IPS-18c (cell line): ENCODE data around the gene TRIM17.

Experiments
- H3K4me3 ChIP-seq: 2 replicates; pipeline ENCODE4 v1.7.0; 2013; ENCODE audit warnings: low read depth, mild to moderate bottlenecking, low read length, moderate library complexity; ENCODE audit not compliant: insufficient read depth
- H3K9me3 ChIP-seq: one replicate; pipeline ENCODE4 v1.6.1; 2013; ENCODE audit warnings: mild to moderate bottlenecking, low read length, moderate library complexity; ENCODE audit not compliant: control insufficient read depth, insufficient read depth

The TRIM17 gene

DNA sequence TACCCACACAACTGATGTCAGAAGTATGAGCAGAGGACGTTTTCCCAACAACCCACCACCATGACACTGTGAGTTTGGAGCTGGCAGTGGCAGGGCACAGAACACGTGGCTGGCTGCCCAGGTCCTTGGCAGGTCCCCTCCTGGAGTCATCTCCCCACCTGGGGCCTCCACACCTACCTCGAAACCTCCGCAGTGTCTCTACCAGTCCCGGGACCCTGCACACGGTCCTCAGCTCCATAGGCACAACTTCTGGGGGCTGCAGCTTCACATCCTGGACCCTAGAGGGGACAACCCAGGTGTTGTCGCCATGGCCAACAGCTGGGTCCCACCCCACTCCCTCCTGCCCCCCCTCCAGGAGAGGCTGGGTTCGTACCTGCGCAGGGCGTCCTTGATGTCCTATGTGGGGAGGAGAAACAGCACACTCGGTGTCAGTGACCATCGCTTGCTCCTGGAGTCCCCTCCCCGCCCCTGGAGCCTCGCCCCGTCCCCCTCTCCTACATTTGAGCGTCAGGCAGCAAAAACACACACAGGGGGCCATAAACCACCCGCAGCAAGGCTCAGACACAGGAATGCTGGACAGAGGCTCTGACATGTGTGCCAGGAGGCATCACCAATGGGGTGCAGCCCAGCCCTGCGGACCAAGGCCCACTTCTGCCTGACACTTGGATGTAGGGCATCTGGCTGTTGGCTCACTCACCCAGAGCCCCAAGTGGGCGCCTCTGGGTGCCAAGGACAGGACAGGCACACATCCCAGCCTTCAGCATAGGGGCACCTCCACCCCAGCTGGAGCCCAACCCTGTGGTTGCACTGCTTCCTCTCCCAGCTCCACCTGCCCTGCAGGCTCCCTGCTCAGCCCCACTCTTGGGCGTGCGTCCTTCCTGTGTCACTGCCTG lies 19.6 kb downstream of the TRIM17 start:
- peaks cover 2% of the 10 kb centered on the region for H3K9me3 ChIP-seq
- no peak overlapping the region for H3K4me3 ChIP-seq

DNA sequence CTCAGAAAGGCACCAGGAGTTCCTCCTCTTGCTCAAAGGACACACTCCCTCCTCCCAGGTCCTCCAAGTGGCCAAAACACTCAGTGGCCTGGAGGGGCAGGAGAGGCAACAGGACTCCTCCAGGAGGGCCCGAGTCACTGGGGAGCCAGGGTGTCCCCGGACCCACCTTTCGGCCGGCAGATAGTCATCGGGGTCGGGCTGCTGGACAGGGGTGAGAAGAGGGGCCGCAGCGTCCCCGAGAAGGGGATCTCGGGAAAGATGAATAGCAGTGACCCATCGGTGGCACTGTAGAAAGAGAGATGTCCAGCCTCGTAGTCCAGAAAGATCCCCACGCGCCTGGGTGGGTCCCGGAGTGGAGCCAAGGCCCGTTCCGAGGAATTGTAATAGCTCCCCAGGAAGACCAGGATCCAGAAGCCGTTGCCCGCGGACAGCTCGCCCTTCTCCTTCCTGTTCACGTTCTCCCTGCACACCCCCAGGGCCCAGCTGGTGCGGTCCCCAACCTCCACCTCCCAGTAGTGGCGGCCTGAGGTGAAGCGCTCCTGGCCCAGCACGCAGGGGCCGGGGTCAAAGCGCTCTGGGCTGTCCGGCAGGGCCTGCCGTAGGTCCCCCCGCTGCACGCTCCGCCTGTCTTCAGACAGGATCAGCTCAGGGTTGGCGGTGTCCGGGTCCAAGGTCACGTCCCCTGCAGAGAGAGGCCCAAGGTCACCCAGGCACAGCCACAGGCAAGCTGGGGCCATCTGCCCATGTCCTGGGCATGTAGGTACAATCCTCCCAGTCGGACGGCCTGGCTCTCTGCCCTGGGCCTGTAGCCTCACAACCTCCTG lies 21.9 kb downstream of the TRIM17 start:
- peaks cover 2% of the 10 kb centered on the region for H3K9me3 ChIP-seq
- no peak overlapping the region for H3K4me3 ChIP-seq

DNA sequence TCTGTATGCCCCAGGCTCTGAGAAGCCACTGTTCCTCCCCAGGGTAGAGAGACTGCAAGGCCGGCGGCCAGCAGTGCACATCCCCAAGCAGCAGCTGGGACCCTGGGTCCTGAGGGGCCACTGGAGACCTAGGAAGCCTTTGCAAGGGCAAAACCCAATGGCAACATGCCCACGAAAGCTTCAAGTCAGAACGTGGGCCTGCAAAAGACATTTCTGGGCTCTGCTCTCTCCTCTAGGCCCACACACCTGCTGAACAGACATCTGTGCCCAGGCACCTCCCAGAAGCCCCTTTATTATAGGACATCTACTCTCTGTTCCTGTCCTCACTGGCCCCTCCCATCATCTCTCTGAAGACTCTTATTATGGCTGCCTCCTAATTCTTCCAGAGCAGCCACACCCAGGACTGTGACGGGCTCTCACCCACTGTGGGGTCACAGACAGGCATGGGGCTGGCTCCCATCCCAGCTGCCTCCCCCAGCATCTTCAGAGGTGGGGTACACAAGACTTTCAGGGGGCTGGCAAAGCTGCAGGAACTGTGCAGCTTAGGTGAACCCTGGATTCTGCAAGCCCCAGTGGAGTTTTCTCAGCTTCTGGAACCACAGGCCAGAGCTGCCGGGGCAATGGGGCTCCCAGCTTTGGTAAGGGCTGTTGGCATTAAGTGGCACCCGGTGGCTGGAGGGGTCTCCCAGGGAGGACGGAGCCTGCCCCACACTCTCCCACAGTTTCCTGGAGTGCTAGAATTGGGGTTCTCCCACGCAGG lies 22.7 kb downstream of the TRIM17 start:
- H3K9me3 ChIP-seq: peaks cover 2% of the 10 kb centered on the region

DNA sequence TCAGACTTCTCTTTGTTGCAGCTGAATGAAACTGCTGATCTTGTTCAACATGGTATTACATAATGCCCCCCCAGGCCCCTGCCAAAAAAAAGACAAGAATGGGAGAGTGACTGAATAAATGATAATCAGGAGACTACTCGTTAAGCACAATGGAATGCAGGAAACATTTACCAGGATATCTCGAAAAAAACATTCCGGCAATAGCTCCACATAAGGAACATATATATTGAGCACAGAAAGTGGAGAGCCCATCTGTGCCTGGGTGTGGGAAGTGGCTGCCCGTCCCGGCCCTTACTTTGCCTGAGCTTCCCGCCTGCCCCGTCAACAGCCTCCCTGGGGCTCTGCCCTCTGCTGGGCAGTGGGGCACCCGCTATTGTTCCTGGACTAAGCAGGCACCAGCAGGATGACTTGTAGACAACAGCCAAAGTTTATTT lies 23.4 kb downstream of the TRIM17 start:
- Histone ChIP-seq H3K9me3 (peaks cover 2% of the 10 kb centered on the region), H3K4me3 (no peak overlapping the region)

More for the DNA sequence above, 22.7 kb downstream of the TRIM17 start:
- H3K4me3 ChIP-seq: no peak overlapping the region

DNA sequence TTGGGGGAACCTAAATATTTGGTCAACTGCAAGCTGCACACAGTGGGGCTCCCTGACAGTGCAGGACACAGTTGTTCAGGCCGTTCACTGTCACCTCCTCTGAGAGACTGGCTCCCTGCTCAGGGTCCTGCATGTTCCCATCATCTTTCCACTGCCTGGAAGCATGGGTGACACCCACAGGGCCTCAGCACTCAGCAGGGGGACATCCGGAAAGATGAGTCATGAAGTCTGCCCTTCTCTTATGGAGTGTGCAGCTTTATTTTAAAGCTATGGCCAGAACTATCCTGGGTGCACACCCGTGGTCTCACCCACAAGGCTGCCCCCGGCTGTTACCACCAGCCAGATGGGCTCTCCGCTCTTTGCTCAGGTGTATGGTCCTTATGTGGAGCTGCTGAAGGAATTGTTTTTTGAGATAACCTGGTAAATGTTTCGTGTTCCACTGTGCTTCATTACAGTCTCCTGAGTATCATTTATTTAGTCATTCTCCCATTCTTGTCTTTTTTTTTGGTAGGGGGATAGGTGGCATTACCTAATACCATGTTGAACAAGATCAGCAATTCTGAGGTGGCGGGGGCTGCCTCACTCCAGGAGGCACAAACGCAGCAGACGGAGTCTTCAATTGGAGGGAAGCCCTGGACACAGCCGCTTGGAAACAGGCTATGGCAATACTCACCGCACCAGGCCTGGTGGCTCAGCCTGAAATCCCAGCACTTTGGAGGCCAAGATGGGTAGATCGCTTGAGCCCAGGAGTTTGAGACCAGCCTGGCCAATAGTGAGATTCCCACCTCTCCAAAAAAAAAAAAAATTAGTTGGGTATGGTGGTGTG lies 24.3 kb downstream of the TRIM17 start:
- peaks cover 2% of the 10 kb centered on the region for H3K9me3 ChIP-seq
- no peak overlapping the region for H3K4me3 ChIP-seq

DNA sequence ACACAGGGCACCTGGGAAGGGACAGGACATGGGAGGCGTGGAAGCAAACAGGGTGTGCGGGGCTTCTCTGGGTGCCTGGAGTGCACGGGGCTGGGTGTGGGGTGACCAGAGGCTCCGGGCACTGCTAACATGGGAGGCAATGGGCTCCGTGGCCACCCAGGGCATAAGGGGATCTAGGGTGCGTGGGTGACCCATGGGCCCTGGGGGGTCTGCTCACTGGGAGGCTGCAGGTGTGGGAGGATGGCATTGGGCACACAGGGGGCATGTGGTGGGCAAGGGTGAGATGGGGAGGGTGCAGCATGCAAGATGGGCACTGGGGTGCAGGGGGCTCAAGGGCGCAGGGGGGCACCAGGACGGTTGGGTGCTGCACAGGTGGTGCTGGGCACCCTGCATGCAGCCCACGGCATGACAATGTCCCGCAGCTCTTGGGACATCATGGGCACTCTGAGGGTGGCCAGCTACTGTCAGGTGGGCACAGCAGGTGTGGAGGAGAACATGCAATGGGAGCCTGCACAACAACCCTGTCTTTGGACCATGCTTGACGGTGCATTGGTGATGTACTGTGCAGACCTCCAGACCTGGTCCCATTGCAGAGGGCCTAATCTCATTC lies 25.1 kb downstream of the TRIM17 start:
- no peak overlapping the region for H3K4me3 ChIP-seq
- H3K9me3 ChIP-seq: peaks cover 2% of the 10 kb centered on the region

DNA sequence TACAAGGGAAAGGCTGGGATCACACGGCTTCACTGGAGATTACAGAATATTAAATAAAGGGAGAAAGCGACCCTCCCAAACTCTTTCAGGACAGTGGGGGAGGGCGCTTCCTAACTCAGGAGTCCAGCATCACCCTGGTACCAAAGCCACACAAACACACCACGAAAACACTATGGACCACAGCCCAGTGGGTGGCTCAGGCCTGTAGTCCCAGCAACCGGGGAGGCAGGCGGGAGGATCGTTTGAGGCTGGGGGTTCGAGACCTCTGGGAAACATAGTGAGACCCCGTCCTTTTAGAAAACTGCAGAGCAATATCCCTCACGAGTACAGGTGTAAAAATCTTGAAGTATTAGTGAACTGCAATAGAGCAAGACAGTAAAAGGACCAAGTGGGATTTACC lies 26.0 kb downstream of the TRIM17 start:
- Histone ChIP-seq H3K4me3 (no peak overlapping the region), H3K9me3 (peaks cover 2% of the 10 kb centered on the region)

DNA sequence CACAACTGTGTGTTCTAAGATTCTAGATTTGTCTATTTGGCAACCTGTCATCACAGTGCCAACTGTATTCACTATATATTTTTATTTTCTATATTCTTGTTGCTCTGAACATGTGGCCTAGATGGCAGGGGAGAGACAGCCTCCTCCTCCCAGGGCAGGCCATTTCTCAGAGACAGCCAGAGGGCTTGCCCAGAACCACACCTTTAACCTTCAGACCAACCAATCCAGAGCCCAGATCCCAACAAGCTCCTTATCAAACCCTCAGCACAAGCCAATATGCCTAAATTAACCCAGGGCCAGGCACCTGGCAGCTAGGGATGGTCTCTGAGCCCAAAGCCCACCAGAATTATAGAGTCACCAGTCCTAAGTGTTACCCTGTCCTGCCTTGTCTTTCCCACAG lies 29.3 kb downstream of the TRIM17 start:
- Histone ChIP-seq H3K9me3 (no peaks in the 10 kb centered on the region), H3K4me3 (no peak overlapping the region)

DNA sequence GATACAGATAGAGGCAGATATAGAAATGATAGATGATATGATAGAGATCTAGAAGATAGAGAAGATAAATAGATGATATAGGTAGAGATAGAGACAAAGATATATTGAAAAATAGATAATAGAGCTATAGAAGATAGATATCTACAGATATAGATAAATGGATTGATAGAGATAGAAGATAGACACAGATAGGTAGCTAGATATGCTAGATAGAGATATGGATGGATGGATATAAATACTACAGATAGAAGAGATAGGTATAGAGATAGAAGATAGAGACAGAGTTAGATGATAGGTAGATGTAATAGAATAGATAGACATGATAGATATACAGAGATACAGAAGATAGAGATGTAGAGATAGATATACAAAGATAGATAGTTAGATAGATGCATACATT lies 31.4 kb downstream of the TRIM17 start:
- H3K9me3 ChIP-seq: no peaks in the 10 kb centered on the region

DNA sequence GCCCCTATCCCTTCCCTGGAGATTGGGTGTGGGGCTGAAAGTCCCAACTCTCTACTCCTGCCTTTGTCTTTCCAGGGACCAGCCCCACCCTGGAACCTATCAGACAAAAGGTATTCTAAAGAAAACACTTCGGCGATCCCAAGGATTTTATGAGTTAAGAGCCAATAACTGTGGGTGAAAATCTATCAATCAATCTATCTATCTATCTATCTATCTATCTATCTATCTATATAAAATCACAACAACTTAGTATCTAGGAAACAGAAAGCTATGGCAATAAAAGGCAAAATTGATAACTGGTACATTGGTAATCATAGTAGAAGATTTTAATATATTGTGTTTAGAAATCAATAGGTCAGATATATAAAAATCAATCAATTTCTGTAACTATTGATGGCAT lies 32.9 kb downstream of the TRIM17 start:
- no peak overlapping the region for H3K4me3 ChIP-seq
- no peaks in the 10 kb centered on the region for H3K9me3 ChIP-seq

More for the DNA sequence above, 31.4 kb downstream of the TRIM17 start:
- H3K4me3 ChIP-seq: no peak overlapping the region

DNA sequence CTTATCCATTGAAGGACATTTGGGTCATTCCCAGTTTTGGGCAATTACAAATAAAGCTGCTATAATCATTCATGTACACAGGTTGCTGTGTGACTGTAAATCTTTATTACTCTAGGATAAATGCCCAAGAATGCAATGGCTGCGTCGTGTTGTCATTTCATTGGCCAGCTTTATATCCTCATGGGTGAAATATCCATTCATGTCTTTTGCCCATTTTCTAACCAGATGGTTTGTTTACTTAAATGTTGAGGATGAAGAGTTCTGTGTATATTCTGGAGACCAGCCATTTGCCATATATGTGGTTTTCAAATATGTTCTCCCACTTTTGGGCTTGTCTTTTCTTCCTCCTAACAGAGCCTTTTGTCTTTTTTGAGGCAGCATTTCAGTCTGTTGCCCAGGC lies 35.3 kb downstream of the TRIM17 start:
- H3K4me3 ChIP-seq: no peak overlapping the region
- peaks cover 2% of the 10 kb centered on the region for H3K9me3 ChIP-seq

DNA sequence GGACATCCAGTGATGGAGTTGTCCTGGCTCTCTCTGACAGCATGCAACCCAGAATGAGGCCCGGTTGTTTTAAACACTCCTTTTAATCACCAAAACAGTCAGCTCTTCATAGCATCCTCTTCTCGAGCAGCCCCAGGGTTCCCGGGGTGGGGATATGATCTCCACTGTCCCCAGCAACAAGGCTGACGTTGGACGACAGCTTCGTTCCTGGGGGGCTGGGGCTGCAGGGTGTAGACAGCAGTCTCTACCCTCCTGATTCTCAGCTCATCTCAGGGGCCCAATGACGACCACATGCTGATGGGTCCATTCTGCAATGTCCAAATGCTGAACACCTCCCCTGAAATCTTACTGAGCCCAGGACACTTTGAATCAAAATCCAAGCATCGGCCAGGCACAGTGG lies 37.0 kb downstream of the TRIM17 start:
- Histone ChIP-seq H3K9me3 (peaks cover 2% of the 10 kb centered on the region), H3K4me3 (no peak overlapping the region)

DNA sequence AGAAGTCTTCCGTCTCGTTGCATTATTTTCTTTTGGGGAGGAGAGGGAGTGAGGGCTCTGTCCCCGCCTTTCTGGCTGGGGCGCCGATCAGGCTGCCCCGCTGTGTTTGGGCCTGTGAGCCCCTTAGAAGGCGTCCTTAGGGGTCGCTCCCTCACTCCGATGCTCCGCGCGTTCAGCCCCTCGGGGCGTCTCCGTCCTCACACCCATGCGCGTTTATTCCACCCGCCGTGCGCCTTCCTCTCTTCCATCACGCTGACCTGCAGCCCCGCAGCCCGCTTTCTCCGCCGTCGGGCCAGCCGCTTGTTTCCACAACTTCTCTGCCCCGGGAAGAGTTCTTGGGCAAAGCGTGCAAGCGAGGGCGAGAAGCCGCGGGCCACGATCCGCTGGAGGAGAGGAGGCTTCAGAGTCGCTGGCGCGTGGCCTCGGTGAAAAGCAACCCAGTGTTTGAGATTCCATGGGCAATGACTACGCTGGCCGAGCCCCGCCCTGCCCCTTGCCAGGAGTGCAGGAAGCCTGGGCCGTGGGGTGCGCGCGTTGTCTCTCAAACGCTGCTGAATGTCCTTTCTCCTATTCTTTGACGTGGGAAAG lies 37.7 kb downstream of the TRIM17 start:
- Histone ChIP-seq H3K9me3 (peaks cover 2% of the 10 kb centered on the region), H3K4me3 (peak overlapping the region; percentile 76)

DNA sequence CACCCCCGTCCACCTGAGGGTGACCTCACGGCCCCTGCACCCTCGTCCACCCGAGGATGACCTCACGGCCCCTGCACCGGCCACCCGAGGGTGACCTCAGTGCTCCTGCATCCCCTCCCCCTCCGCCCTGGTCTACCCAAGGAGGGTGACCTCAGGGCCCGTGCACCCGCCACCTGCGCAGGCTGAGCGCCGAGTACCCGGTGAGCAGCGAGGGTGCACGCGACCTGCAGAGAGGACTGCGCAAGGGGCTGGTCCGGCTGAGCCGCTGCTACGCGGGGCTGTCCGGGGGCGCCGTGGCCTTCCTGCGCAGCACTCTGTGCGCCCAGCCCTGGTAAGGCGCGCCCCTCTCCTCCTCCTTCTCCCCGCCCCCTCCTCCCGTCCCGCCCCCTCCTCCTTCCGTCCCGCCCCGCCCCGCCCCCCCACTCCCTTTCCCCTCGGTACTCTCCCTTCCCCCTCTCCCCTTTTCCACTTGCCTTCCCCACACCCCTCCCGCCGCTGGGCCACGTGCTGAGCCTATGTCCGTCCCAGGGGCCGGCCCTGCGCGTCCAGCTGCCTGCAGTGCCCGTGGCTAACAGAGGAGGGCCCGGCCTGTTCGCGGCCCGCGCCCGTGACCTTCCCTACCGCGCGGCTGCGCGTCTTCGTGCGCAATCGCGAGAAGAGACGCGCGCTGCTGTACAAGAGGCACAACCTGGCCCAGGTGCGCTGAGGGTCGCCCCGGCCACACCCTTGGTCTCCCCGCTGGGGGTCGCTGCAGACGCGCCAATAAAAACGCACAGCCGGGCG lies 38.4 kb downstream of the TRIM17 start:
- H3K9me3 ChIP-seq: peaks cover 2% of the 10 kb centered on the region
- peak overlapping the region; percentile 76 for H3K4me3 ChIP-seq

DNA sequence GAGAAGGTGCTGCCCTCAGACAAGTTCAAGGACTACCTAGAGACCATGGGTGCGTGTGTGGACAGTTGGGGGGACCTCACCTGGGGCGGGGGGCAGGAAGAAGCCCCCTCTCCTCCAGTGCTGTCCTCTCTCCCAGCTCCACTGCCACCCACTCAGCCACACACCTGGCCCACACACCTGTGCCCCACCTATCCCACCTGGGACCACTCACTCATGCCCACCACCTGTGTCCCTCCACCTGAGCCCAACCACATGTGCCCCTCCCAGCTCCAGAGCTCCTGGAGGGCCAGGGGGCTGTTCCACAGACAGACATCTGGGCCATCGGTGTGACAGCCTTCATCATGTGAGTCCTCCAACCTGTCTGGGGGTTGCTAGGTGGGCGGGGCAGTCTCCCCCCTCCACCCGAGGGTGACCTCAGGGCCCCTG lies 39.0 kb downstream of the TRIM17 start:
- peak overlapping the region; percentile 67 for H3K4me3 ChIP-seq

More for the DNA sequence above, 39.0 kb downstream of the TRIM17 start:
- peaks cover 2% of the 10 kb centered on the region for H3K9me3 ChIP-seq
